Suppressor macrophage (primary cell): ENCODE measurements around the gene KCTD1.

ENCODE experiments used
- DNase-seq, 4 experiments: peaks; one replicate each; pipeline ENCODE4 v3.0.0-alpha.2; 2020 to 2022

KCTD1 gene

DNA sequence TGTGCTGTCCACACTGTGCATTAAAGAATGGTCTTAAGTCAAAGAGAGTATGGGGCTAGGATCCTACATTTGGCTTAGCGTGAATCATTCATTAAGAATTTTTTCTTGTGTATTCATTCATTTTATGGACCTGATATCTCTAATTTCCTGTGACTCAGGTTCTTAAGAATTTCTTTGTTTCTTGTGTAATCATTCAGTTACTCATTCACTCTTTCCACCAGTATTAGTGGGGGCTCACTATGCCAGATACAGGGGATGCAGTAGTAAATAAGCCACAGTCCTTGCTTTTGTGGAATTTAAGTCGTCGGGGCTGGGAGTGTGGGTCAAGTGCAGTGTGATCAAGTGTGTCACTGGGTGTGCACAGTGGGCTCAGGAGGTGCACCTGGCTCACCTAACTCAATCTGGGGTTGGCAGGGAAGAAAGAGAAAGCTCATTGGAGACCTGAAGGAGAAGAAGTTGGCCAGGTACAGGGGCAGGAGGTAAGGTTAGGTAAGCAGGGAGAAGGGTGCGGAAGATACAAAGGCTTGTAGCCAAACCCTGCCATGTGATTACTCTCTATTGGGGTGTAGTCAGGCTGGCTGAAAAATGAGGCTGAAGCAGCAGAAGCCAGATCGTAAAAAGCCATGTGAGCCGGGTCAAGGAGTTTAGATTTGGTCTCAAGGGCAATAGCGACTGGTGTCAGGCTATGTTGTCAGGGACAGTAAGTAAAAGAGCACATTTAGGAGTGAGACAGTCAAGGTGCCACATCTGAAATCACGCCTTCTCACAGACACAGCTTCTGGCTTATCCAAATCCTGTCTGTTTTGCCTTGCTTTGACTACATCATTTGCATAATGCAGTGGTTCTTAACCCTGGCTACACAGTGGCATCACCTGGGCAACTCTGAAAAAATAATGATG is 67.2 kb downstream of the KCTD1 start:
- no peak for DNase-seq

DNA sequence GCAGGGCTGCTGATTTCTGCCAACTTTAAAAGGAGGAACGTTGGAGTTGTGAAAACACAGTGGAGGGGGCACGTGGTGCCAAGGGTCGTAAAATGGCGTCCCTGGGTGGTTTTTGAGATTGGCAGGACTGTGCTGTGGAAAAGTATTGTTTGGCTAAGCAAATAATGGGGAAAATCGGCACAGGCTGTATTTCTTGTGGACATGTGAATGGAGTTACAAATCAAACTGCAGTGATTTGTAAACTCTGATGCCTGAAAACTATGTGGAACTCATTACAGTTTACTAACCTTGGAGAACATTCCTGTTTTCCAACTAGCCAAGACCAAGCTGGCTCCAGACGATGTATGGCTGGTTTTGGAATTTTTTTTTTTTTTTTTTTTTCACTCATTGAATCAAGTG is 68.7 kb downstream of the KCTD1 start:
- DNase-seq = no peak

DNA sequence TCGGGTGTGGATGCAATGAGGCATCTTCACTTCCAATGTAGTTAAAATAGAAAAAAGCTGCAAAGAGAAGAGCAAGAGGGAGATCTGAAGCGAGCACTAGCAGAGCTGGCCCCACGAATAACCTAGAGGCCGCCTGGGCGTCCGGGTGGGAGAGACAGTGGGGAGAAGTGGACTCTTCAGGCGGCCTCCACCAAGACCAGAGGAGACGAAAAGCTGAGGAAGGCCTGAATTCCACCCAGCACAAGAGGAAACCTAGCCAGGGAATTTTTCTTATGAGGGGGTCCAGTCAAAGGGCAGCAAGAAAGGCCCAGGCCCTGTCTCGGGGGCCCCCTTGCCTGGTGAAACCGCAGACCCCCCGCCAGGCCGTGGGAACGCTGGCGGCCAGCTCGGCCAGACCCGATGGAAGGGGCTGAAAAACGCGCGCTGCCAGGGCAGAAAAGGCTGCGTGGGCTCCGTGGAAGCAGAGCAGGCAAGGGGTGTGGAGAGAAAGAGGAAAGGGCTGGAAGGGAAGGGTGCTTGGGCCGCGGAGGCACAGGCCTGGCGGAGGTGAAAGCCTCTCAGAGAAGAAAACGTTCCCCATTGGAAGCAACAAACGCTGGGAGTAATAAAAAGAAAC is 69.2 kb downstream of the KCTD1 start:
- DNase-seq = no peak

DNA sequence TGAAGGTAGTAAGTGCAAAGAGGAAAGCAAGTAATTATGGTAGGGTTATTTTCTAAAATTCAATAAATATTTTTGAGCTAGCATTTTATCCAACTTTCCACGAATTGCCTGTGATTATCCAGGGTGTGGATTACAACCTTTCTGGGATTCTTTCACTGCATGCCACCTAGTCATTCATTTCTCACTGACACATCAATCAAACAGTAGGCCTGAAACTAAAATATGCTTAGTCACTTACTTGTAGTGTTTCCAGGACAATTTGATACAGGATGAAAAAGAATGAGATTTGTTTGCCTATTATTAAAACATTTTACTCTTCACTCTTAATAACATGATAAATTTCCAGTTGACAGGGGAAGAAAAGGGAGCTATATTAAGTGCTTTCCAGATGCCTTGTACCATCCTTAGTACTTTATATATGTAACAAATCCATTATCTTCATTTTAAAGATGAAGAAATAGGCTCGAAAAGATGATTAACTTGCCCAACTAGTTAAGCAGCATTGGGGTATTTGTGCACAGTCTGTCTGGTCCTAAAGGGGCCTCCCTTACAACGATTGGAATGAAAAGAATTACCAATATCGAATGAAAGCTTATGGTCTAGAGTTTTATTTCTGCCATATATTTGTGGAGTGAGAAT is 70.4 kb downstream of the KCTD1 start:
- no peak for DNase-seq

DNA sequence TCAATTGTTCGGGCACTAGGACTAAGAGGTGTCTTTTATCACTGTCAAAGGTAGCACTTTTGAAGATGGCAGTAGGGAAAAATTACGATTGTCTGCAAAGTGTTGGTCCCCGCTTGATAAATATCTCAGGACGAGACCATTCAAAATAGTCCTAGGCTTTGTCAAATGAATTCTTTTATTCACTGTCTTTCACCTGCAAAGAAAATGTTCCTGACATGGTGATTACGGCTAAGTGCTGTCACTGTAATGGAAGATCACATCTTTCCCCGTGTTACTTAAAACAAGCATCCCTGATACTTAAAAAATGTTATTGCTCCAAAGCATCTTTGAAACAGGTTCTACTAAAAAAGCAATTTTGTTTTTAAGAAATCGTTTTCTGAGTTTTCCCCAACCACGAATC is 71.7 kb downstream of the KCTD1 start:
- no peak for DNase-seq

DNA sequence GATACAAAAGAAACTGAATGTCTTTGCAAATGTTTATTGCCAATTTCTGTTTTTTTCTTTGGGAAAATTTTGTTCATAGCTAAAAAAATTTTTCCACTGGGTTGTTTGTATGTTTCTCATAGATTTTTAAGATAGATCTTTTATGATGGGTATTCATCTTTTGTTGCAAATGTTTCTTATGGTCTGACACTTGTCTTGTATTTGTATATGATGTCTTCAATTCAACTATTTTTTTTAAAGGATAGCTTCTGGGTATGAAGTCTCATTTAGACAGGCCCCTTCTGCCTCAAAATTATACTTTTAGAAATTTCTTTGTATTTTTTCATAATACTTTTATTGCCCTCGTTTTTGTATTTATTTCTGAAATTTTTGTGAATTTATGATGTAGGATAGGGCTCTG is 73.8 kb downstream of the KCTD1 start:
- no peak for DNase-seq

DNA sequence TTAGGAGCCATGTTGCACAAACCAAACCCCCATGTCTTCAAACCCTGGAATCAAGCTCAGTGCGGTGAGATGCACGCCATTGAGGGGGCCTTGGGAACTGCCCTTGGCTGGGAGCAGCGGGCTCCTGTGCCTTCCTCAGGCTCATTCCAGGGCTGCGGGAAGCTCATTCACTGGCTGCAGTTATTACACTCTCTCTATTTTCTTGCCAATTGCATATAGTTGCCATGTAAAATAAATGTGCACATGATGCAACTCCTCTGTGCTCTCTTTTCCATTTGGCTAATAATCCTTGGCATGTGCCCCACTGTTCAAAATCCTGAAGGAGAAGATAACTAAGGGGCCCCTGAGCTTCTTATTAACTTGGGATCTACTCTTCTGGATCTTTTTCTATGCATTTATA is 74.7 kb downstream of the KCTD1 start:
- DNase-seq = no peak

DNA sequence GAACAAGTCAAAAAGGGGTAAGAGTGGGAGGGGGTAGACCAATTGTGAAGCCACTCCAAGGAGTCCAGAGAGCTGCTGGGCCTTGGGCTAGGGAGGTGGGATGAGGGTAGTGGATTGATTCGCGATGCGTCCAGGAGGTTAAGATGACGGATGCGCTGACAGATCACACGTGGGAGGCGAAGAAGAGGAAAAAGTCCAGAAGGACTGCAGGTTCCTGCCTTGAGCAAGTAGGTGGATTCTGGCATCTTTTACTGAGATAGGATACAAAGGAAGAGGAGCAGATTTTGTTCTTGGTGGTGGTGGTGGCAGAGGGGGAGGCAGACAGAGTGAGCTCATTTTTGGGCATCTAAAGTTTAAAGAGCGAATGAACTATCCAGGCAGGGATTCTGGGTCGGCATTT is 76.5 kb downstream of the KCTD1 start:
- DNase-seq = no peak

DNA sequence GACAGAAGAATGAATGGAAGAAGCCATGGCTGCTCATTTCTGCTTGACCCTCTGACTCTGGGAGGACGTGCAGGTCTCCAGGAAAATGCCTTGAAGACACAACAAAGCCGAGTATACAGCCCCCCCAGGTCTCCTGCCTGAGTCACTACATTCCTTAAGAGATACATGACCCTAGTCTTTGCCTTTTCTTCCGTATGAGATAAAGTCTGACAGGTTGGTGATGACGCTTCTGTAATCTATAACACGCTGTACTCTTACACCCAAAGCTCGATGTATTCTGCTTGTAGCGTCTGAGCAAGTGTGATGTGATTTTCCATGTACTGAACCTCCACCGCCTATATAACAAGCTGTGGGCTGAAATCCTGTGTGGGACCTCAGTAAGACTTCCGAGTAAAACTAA is 77.3 kb downstream of the KCTD1 start:
- no peak for DNase-seq

DNA sequence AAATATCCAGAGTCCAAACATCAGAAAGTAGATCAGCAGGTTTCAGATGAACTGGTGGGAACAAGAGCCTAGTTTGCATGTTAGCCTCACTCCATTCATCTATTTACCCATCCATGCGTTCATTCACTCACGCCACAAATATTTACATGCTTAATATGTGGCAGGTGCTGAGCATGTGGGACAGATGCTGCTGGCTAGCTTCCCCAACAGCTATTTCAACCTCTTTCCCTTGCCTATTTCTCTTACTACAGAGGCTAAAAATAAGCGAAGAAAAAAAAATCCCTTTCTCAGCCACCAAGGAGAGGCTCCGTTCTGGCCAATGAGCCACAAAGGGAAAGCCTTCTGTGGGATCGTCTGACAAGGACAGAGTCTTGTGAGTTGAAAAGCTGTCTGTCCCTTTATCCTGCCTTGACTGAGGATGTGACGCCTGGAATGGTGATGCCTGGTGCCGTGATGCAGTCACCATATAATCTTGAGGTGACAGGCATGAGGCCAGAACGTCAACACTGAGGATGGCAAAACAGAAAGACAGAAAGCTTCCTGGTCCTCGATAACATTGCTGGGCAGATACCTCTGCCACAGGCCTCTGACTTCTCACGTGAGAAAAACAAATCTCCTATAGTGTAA is 78.2 kb downstream of the KCTD1 start:
- no peak for DNase-seq

DNA sequence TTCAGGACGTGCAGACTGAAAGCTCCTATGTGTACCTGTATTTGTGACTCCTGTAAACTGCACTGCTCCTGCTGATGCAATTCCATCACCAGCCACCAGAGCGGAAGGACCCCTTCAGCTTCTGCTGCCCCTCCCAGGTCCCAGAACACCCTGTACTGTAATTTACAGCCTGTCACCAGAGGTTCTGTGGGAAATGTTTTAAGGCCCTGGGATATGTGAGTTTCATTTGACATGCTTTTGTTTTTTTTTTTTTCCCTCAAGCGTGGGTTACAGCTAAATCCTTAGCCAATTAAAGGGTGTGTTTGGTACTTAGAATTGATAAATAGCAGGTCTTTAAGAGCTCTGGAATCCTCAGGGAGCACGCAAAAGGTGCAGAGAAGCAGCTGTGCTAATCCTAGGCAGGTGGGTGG is 79.4 kb downstream of the KCTD1 start:
- no peak for DNase-seq

DNA sequence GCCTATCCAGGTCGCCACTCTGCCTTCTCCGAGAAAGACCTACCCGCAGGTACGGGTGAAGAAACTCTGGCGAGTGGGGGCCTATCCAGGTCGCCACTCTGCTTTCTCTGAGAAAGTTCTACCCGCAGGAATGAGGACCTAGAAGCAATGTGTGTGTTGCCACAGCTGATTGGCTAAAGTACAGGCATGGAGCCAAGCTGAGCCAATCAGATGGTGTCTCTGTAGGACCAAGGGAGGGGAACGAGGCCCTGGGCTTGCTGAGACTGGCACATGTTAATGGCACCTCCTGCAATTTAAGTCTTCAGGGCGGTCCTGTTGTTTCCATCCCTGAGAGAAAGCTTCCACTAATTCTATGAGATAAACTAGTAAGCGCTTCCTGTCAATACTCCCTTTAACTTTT is 82.3 kb downstream of the KCTD1 start:
- DNase-seq = no peak

DNA sequence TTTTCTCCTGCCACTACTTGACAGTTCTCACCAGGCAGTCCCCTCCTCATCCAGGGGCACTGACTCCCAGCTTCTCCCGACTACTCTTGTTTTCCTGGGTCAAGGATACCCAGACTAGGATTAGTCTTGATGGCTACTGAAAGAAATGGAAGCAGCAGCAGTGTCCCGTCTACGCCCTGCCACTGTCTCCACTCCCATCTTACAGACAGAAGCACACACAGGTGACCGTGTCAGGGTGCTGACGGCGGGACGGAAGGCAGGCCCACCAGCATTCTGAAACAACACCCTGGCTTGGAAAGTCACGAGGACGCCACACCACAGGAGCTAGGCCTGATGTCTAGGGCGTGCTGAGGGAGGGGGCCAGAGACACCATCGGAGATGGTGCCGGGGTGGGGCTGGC is 82.9 kb downstream of the KCTD1 start:
- no peak for DNase-seq

DNA sequence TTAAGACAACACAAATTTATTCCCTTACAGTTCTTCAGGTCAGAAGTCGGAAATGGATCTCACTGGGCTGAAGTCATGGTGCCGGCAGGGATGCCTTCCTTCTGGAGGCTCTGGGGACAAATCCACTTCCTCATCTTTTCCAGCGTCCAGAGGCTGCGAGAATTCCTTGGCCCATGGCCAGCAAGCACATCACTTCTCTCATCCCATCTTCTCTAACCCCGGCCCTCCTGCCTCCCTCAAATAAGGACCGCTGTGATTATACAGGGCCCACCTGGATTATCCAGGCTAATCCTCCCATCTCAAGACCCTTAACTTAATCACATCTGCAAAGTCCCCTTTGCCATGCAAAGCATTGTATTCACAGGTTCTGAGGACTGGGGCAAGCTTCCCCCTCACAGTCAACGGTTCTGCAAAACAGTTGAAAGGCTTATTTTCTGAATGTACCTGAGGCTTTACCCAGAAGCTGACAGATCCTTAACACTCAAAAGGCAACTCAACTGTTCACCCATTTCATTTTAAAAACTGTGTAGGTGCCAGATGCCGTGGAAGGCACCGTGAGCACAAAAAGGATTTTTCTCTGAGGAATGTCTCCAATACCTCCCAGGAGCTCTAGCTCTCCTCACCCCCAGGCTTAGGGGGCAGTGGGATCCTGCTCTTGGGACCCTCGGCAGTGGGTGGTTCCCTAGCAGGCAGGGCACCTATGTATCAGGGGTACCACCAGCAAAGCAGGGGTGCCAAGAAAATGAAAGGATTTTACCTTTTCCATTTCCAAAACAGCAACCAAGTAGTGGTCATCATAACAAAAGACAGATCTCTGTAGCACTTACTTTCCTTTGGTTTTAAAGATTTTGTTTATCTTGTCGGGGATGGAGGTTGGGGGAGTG is 84.0 kb downstream of the KCTD1 start:
- no peak for DNase-seq

DNA sequence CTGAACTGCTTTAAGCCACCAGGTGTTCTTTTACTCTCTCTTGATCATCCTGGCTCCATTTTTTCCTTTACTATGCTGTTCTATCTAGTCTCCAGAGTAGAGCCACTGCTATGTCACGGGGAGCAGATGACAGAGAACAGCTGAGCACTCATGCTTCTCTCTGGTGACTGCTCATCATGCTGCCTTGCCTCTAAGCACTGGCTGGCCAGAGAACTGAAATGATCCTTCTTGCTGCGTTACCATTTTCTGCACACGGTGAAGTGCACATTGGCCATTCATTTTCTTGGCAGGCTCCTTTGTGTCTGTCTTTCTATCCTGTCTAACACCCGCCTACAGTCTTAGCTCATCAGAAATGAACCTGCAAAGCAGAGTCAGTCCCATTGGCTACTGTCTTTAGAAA is 86.0 kb downstream of the KCTD1 start:
- no peak for DNase-seq

DNA sequence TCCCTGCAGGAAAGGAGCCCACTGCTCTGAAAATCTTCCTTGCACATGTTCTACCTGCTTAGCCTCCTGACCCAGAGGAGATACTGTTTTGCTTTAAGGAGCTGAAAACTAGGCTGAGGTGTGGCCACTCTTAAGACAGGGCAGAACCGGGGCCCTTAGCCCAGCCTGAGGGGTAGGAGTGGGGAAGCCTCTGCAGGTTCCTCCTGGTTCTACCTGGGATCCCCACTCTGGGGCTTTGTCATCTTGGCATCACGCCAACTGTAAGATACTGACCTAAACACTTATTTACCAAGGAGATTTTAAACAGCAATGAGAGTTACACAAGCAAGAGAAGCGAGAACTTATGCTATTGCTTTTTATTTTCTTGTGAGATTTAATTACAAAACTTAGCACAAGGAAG is 86.9 kb downstream of the KCTD1 start:
- no peak for DNase-seq

DNA sequence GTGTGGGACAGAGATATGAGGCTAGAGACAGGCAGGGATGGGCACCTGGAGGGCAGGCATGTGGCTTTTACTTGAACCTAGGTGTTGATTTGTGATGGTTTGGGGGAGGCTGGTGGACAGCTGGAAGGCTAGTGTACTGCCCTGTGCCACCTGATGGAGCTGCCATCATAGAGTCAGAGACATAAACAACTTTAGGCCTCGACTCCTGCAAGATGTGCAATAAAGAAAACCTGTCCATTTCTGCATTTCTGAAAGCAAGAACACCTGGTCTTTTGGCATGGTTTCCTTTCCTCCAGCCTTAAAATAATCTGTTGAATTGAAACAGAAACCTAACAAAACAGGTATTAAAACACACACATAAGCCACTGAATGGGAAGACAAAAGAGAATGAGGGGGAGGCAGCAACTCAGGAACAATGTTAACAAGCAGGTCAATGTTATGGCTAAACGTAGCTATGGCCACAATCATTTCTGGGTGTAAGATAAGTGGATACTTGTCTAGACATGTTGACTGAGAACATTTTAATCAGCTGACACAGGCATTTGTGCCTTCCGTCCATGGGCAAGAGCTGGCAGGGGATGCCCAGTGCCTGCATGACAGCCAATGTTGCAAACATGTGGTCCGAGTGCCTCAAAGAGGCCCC is 87.8 kb downstream of the KCTD1 start:
- no peak for DNase-seq

DNA sequence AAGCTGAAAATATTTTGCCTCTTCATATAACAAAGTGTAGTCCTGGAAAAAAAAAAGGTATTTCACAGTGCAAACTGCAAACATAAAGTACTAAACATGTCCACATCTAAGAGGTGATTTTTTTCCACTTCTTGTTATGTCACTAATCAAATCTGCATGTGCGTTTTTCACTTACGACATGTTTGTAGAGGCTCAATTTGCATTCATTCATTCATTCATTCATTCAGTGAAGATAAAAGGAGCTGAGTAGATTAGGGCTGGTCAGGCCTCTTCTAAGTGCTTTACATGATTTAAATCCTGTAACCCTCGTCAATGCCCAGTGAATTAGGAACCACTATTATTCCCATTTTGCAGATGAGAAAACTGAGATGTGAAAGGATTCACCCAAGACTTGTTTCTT is 88.5 kb downstream of the KCTD1 start:
- no peak for DNase-seq

DNA sequence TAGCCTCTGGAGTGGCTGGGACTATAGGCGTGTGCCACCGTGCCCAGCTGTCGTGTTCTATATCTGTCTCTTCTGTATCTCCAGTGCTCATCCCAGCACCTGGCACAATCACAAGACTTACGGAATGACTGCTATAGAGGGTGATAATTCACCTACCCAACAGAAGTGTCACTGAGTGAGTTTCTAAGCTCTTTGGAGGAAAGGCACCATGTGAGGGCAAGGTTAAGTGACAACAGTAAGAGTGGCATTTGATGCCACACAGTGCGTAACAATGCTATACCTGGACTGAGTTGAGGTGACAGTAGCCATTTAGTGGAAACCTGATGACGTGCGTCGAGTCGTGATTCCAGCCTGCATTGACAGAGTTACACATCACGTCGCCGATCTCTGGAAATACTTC is 89.0 kb downstream of the KCTD1 start:
- DNase-seq = no peak

DNA sequence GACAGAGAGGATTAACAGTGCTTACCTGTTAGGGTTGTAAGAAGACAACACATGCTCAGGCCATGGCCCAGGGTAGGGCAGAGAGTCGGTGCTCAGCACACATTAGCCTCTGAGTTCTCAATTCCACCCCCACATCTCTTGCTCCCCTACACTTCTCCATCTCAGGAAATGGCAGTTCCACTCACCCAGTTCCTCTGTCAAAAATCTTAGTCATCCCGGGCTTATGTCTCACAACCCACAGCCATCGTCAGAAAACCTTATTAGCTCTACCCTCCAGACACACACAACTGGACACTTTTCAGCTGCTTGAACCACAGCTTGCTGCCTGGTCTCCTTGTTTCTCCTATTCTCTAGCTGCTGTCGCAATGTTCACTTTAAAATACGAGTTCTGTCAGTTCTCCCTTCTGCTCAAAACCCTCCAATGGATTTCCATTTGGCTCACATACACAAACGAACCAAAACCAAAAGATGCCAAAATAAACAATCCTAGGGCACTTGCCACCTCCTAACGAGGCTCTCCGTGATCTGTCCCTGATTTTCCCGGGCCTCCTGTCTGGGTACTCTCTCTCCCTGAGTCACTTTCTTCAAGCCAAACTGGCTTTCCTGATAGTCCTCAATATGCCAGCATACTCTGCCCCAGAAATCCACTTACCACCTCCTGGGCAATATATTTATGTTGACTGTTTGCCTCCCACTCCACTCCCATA is 89.7 kb downstream of the KCTD1 start:
- DNase-seq = peak; percentile 67 to 86 (median 72)
